GM20431 (cell line): ENCODE data around the gene CORO2B.

Experiments used
- in situ Hi-C: fragments of 300-500 bp; cut with MseI, MboI; formaldehyde crosslinking; loops from one replicate; pipeline ENCODE4 v1.15.0; 2020; ENCODE audit warnings: low sequenced_read_pairs; ENCODE audit not compliant: unreplicated experiment

Gene CORO2B

GRCh38 chr15:68655686-68656437 is 77.1 kb downstream of the CORO2B start:
- in situ Hi-C loops = no loop called here

- in situ Hi-C loops = no loop called here
Observed at GRCh38 chr15:68656438-68656739, 77.6 kb downstream of the CORO2B start.

GRCh38 chr15:68658151-68658550 is 79.4 kb downstream of the CORO2B start:
- in situ Hi-C loops = no loop called here

GRCh38 chr15:68658641-68659358 is 80.0 kb downstream of the CORO2B start:
- in situ Hi-C loops = no loop called here

- in situ Hi-C loops = no loop called here
Observed at GRCh38 chr15:68663526-68663925, 84.7 kb downstream of the CORO2B start.

- in situ Hi-C loops = no loop called here
Observed at GRCh38 chr15:68666120-68666811, 87.5 kb downstream of the CORO2B start.

- in situ Hi-C loops = no loop called here
Observed at GRCh38 chr15:68666812-68667450, 88.1 kb downstream of the CORO2B start.

- in situ Hi-C loops = no loop called here
Observed at GRCh38 chr15:68667800-68668625, 89.2 kb downstream of the CORO2B start.

GRCh38 chr15:68668926-68669600 is 90.3 kb downstream of the CORO2B start:
- in situ Hi-C loops = no loop called here

GRCh38 chr15:68672251-68672650 is 93.5 kb downstream of the CORO2B start:
- in situ Hi-C loops = loop anchor here (10.0 kb wide), 2 partner anchors 117 to 367 kb away; no protein-coding TSS in a partner anchor

GRCh38 chr15:68672781-68673205 is 94.0 kb downstream of the CORO2B start:
- in situ Hi-C loops = loop anchor here (10.0 kb wide), 2 partner anchors 118 to 368 kb away; no protein-coding TSS in a partner anchor

- in situ Hi-C loops = loop anchor here (10.0 kb wide), 2 partner anchors 120 to 370 kb away; no protein-coding TSS in a partner anchor
Observed at GRCh38 chr15:68674975-68675374, 96.2 kb downstream of the CORO2B start.

- in situ Hi-C loops = loop anchor here (10.0 kb wide), 2 partner anchors 121 to 371 kb away; no protein-coding TSS in a partner anchor
Observed at GRCh38 chr15:68676011-68676605, 97.3 kb downstream of the CORO2B start.

GRCh38 chr15:68676926-68677325 is 98.1 kb downstream of the CORO2B start:
- in situ Hi-C loops = loop anchor here (10.0 kb wide), 2 partner anchors 122 to 372 kb away; no protein-coding TSS in a partner anchor

GRCh38 chr15:68677996-68678395 is 99.2 kb downstream of the CORO2B start:
- in situ Hi-C loops = loop anchor here (10.0 kb wide), 2 partner anchors 123 to 373 kb away; no protein-coding TSS in a partner anchor

GRCh38 chr15:68678746-68679145 is 100.0 kb downstream of the CORO2B start:
- in situ Hi-C loops = loop anchor here (10.0 kb wide), 2 partner anchors 124 to 374 kb away; no protein-coding TSS in a partner anchor

GRCh38 chr15:68679161-68679560 is 100.4 kb downstream of the CORO2B start:
- in situ Hi-C loops = loop anchor here (10.0 kb wide), 2 partner anchors 124 to 374 kb away; no protein-coding TSS in a partner anchor

GRCh38 chr15:68679961-68680371 is 101.2 kb downstream of the CORO2B start:
- in situ Hi-C loops = loop anchor here (10.0 kb wide), 2 partner anchors 125 to 375 kb away; no protein-coding TSS in a partner anchor
